GM12875 (cell line): ENCODE results near the gene C19orf67.

Source experiments
- H3K4me3 ChIP-seq: one replicate; pipeline ENCODE4 v1.5.1; 2011; ENCODE audit warnings: low read depth, low read length, control low read depth
- TF ChIP-seq, protein P1 (sequence below): IDR thresholded peaks from 2 replicates; pipeline ENCODE4 v1.5.1; 2011; ENCODE audit warnings: low read depth, mild to moderate bottlenecking, control low read depth, inconsistent platforms, low read length, moderate library complexity, borderline replicate concordance; ENCODE audit not compliant: insufficient read depth

Gene C19orf67

DNA sequence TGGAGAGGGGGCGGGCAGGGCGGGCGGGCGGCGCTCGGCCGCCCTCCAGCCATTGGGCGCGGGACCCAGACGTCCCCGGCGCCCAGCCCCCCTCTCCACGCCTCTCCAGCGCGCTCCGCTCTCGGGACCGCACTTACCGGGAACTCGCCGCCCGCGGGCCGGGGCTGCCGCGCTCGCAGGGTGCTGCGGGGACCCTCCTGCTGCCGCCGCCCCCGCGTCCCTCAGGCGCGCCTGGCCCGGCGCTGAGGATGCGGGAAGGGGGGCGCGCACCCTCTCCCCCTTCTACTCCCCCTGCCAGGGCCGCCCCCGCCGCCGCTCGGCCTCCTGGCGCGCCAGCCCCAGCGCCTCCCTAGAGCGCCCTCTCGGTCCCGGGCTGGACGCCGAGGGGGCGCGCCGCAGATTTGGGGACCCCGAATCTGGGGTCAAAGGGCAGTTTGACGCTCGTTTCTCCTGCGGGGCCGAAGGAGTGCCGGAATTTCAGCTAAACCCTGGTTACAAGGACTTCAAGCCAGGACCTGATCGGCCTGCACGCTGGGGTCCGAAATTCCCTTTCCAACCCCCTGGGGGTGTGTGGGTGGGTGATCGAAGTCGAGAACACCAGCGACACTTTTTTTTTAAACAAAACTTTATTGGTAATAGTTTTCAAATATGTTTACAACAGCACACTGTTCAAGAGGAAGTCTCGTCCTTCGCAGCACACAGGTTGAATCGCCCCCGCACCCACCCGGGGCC is 5.7 kb upstream of the C19orf67 start:
- H3K4me3 ChIP-seq, result peak overlapping the region; percentile 65
- TF ChIP-seq, protein P1, sequence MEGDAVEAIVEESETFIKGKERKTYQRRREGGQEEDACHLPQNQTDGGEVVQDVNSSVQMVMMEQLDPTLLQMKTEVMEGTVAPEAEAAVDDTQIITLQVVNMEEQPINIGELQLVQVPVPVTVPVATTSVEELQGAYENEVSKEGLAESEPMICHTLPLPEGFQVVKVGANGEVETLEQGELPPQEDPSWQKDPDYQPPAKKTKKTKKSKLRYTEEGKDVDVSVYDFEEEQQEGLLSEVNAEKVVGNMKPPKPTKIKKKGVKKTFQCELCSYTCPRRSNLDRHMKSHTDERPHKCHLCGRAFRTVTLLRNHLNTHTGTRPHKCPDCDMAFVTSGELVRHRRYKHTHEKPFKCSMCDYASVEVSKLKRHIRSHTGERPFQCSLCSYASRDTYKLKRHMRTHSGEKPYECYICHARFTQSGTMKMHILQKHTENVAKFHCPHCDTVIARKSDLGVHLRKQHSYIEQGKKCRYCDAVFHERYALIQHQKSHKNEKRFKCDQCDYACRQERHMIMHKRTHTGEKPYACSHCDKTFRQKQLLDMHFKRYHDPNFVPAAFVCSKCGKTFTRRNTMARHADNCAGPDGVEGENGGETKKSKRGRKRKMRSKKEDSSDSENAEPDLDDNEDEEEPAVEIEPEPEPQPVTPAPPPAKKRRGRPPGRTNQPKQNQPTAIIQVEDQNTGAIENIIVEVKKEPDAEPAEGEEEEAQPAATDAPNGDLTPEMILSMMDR, result 0 out of 2 replicates have a peak, but pooled peaks have one; percentile 13

DNA sequence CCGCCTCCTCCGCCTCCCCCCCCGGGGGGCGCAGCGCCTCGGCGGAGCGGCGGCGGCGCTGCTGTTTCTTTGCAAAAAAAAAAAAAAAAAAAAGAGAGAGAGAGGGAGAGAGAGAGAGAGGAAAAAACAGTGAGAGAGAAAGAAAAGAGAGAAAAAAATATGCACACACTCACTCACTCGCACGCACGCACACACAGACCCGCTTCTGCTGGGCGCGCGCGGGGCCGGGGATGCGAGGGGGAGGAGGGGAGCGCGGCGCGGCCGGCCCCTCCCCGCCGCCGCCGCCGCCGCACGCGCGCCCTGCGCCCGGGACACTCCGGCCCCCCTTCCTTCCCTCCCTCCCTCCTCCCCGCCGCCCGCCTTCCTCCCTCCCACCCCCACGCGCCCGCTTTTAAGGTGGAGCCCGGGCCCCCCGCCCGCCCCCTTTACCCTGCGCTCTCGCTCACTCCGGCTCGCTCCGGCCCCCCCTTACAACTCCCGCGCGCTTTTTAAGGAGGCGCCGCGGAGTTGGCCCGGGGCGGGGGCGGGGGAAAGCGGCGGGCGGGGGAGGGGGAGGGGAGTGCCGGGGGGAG is 5.0 kb upstream of the C19orf67 start, which contains the start of gene SAMD1:
Gene SAMD1, minus strand, starts transcription at position 243 of the 572 bp plus-strand sequence.
- peak within 1 kb of the TSS; percentile 70 for H3K4me3 ChIP-seq
- TF ChIP-seq, protein P1, result no peak

DNA sequence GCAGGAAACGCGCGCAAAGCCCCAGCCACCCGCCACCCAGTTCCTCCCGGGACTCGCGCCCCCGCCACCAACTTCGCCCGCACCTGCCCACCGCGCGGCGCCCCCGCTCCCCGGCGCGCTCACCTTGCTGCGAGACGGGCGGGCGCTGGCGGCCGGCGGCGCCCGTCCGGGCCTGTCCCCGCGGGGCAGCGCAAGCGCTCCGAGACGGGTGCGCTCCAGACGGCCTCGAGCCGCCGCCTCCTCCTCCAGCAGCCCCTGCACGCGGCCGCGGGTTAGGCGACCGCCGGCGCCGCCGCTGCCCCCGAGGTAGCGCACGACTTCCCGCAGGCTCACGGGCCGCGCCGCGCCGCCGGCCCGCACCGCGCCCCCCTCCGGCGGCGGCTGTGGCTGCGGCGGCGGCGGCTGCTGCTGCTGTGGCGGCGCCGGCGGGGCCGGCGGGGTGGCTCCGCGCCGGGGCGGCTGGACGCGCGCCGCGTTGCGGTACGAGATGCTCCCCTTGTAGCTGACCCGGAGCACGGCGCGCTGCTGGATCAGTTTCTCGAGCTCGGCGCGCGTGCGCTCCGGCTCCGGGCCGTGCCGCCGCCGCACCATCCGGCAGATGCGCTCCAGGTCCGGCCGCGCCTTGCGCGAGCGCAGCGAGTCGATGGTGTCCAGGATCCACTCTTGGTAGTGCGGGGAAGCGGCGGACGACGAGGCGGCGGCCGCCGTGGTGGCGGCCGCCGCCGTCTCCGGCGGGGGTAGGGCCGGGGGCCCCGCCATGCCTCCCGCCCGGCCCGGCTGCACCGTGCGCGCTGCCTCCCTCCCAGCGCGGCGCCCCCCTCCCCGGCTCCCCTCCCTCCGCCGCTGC is 4.3 kb upstream of the C19orf67 start:
- peak overlapping the region; percentile 70 for H3K4me3 ChIP-seq
- TF ChIP-seq, protein P1, result no peak

DNA sequence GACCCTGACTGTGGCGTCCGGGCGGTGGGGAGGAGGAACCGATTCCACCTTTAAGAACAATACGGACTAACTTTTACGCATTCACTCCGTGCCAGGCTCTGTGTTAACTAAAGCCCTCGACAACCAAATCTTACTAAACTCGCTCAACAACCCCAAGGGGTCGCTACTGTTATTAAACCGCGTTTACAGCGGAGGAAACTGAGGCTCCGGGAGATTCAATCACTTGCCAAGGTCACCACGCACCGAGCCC is 3.8 kb upstream of the C19orf67 start:
- H3K4me3 ChIP-seq, result peak overlapping the region; percentile 70
- TF ChIP-seq, protein P1, result peak; percentile 21; the same call in 1 of the 2 replicates

DNA sequence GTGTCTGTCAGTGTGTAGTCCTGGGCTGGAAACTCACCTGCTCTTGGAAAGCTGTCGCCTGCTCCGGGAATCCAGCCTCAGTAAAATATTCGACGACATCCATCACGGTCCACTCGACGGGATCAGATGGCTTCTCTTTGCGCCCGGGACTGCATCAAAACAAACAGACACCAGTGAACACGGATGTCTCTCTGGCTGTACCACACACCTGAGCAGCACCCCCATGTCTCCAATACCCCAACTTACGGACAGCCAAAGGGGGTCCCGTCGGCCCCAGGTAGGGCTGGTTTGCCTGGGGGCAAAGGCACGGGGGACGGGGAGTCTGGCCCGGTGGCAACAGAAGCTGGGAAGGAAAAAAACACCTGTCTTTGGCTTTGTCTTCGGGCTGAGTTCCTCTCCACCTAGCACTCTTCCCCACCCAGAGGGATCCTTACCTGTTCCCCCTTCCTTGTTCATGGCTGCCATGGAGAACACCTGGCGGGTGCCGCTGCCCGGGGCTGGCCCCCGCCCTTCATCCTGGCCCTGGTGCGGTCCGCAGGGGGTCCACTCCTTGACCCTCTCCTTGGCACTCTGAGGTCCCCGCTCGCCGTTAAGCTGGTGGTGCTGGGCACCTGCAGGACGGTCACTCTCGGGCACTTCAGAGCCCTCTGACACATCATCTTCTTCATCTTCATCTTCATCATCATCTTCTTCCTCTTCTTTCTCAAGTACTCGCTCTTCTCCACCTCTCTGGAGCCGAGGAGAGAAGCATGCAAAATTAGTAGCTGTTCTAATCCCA is 3.2 kb upstream of the C19orf67 start:
- TF ChIP-seq, protein P1, result no peak
- peak overlapping the region; percentile 70 for H3K4me3 ChIP-seq

DNA sequence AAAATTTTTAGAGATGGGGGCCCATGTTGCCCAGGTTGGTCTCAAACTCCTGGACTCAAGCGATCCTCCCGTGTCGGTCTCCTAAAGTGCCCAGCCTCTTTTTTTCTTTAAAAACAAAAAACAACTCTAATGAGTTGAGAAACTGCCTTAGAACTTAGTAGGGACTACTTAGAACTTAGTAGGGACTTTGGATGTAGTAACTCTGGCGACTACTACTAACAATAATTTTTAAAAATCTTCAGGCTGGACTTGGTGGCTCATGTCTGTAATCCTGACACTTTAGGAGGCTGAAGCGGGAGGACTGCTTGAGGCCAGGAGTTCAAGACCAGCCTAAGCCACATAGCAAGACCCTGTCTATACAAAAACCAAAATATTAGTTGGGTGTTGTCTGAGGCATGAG is 515 bp upstream of the C19orf67 start:
- H3K4me3 ChIP-seq, result no peak overlapping the region
- TF ChIP-seq, protein P1, result no peak
